Astrocyte (in vitro differentiated cells and primary cell): ENCODE data around the gene SMIM43.

Source experiments
- EZH2 ChIP-seq: IDR thresholded peaks from 2 replicates; pipeline ENCODE4 v1.6.1; 2012; ENCODE audit warnings: mild to moderate bottlenecking, low read length, inconsistent platforms; ENCODE audit not compliant: insufficient read depth
- TF ChIP-seq, protein P1 (sequence below): IDR thresholded peaks from 2 replicates; pipeline ENCODE4 v1.5.1; 2011; ENCODE audit warnings: low read depth, mild to moderate bottlenecking, inconsistent platforms, low read length, moderate library complexity; ENCODE audit not compliant: insufficient read depth

DNA sequence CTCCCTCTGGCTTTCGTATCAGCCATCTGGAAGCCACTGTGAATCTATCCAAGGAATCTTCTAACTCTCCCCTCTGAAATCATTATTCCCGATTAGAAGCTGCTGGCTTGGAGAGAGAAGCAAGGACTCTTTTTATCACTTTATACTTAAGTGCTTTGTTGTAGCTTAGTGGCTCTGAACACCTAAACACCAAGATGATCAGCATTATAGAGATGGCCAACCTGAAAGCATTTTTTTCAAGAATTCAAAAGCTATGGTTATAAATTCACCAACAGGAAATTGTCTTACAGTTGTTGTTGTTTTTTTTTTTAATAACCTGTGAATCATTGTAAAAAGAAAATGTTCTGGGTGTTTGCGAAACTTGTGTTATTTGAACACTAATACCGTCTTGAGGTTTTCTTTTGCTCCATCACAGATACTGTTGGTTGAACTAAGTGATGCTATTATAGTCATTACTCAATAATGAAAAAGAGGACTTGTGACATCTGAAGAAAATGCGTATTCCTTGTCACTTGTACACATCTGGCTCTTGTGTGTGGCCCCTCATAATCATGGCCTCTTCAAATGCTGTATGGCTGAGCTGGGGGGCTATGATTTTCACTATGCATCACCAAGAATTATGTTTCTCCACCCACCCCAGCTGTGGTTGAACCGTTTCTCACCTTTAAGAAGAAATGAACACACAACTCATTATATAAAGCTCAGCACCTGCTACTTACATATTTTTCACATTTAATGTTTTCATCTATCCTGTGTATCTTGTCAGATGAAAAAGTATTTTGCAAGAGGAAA, 11.8 kb upstream of the SMIM43 start:
- TF ChIP-seq, protein P1, sequence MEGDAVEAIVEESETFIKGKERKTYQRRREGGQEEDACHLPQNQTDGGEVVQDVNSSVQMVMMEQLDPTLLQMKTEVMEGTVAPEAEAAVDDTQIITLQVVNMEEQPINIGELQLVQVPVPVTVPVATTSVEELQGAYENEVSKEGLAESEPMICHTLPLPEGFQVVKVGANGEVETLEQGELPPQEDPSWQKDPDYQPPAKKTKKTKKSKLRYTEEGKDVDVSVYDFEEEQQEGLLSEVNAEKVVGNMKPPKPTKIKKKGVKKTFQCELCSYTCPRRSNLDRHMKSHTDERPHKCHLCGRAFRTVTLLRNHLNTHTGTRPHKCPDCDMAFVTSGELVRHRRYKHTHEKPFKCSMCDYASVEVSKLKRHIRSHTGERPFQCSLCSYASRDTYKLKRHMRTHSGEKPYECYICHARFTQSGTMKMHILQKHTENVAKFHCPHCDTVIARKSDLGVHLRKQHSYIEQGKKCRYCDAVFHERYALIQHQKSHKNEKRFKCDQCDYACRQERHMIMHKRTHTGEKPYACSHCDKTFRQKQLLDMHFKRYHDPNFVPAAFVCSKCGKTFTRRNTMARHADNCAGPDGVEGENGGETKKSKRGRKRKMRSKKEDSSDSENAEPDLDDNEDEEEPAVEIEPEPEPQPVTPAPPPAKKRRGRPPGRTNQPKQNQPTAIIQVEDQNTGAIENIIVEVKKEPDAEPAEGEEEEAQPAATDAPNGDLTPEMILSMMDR = no peak
- no peak for TF ChIP-seq EZH2
